NAMALWA (cell line): Measurements from ENCODE around the gene NKAIN2.
"Not testable (repeated sequence)": the region's sequence is repeated elsewhere in the genome, so short reads cannot be mapped to it uniquely, and the experiment has no call there.

ENCODE experiments used
- DNase-seq: peaks from one replicate; pipeline ENCODE4 v3.0.0-alpha.2; 2015; ENCODE audit warnings: low spot score

NKAIN2 gene

DNA sequence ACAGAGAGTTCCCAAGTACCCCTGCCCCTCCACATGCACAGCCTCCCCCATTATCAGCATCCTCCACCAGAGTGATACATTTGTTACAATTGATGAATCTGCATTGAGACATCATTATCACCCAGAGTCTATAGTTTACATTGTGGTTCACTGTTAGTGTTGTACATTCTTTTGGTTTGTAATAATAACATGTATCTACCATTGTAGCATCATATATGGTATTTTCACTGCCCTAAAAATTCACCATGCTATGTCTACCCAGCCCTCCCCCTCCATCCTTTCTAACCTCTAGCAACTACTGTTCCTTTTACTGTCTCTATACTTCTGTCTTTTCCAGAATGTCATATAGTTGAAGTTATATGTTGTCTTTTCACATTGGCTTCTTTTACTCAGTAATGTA lies 884.7 kb downstream of the NKAIN2 start:
- DNase-seq, result no peak

DNA sequence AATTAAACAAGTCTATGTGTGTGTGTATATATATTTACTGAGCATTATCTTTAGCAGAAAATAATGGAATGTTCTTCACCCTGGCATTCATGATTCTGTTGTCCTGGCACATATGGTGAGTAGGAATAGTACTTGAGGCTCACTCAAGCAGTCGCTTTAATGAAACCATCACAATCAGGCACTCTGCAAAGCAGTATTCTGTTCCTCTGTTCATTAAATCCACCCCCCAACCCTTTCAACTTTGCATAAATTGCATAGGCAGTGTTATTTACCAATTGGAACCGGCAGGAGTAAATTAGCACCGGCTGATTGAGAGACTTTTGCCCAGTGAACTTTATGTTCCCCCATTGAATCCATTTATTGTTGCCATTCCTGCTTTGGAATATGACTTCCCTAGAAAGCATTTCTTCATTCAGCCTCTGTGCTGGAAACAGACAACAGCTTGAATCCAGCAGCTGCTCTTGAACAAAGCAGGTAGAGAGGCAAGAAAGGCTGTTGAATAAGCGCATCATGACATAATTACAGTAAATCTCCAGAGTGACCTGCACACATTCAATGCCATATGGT lies 890.6 kb downstream of the NKAIN2 start:
- DNase-seq, result no peak

DNA sequence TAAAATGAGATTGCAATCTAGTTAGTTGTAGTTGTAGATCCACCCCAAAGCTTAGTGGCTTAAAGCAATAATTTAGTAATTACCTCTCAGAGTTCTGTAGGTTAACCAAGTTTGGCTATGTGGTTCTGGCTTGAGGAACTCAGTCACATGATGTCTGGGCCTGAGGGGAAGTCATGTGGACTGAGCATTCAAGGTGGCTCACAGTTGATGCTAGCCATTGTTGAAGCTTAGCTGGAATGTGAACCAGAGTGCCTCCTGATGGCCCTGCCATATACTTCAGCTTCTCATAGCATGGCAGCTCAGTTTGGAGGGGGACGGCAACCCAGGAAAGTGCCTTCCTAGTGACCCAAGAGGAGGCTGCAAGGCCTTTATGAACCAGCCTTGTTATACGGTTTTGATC lies 895.4 kb downstream of the NKAIN2 start:
- no peak for DNase-seq

- no peak for DNase-seq
Observed at GRCh38 chr6:124703541-124703940, 899.9 kb downstream of the NKAIN2 start.

GRCh38 chr6:124712532-124712931 lies 908.9 kb downstream of the NKAIN2 start:
- not testable (repeated sequence) for DNase-seq

DNA sequence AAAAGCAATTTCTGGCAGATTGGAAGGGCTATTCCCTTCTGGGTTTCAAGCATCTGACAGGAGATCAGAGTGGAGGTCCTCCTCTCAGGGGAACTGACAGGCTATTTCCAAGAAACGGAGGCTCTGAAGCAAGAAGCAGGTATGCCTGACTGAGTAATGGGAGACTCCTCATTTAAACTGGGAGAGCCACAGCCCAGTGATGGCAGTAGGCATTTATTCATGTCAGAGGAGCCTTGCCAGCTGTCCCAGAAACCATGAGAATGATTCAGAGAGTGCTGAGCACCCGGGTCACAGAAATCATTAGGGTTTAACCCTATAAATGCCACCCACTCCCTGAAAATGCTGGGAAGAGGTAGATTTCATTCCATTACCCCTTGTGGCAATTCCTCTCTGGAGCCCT lies 911.1 kb downstream of the NKAIN2 start:
- no peak for DNase-seq

DNA sequence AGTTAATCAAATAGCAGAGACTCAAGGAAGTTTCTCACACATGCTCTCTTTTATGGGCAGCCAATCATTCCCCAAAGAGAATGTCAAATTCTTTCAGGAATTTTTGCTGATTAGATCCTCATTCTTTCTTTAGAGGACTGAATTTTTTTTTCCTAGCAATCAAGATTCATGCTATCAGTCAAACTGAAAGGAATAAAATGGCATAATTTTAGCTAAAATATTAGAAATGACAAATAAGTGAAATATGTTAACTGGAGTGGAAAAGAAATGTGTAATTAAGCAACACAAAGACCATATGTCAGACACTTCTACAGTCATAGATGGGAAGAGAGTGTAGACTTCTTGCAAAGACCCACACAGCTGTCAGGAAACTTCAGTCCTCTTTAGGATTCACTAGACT lies 916.2 kb downstream of the NKAIN2 start:
- no peak for DNase-seq

DNA sequence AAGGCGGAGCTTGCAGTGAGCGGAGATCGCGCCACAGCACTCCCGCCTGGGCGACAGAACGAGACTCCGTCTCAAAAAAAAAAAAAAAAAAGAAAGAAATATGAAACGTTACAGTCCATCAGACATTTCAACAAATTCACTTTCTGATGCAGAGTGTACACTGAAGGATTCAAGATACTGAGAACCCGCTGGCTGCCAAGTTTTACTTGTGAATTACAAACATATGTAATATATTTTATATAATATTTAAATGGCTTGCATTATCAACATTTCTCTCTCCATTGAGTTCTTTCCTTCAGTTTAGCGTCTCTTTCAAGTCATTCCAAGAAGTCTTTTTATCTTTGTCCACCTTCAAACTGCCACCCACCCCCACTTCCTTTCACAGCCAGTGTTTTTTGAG lies 917.7 kb downstream of the NKAIN2 start:
- no peak for DNase-seq

- DNase-seq, result no peak
Observed at GRCh38 chr6:124722141-124722878, 918.6 kb downstream of the NKAIN2 start.

DNA sequence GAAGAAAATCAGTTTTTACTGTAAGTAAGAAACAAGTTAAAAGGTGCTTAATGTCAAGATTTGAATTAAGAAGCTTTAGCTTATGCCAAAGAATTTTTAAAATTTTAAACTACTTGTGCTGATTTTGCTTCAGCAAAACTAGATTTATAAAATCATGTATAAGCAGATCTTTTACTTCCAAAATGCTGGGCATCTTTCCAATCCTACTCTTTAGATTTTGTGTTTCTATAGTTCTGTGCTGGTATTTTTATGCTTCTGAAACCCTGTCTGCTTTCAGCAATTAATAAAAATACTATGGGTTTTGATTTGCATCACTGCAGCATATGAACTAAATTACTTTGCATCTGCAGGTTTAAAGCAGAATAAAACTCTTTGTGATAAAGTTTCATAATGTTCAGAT lies 920.0 kb downstream of the NKAIN2 start:
- DNase-seq, result no peak

GRCh38 chr6:124737804-124738203 lies 934.1 kb downstream of the NKAIN2 start:
- not testable (repeated sequence) for DNase-seq

- DNase-seq, result no peak
Observed at GRCh38 chr6:124738482-124738881, 934.8 kb downstream of the NKAIN2 start.

DNA sequence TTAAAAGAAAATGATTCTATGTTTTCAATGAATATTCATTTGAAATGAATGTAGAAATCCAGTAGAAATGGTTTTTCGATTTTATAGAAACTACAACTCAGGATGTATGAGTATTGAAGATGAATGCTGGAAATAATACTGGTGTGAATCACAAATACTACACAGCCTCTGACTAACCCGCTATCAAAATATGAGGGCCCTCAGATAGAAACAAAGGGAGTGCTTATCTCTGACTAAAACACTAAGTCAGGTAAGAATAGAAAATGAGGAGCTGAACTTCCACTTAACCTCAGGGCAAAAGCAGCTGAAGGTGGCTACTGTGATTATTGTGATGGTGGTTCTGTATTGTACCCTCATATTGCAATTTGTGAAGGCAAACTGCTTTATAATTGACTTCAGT lies 937.7 kb downstream of the NKAIN2 start:
- no peak for DNase-seq

GRCh38 chr6:124742971-124743370 lies 939.3 kb downstream of the NKAIN2 start:
- DNase-seq, result no peak

DNA sequence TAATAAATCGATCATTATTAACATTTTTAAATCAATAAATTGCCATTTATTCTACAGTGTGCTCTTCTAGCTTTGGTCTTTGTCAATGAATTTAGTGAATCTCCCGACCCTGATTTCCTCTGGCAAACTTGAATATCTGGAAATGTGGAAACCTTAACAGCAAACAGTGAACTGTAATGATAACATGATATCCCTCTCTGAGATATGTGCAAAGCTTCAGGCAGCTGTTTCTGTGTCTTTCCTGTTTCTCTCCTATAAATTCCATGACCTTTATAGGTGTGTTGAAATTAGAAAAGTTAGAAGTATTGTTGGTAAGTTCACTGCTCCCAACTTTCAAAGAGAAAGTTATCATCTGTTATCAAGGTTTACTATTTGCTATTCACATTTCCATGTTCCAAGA lies 939.8 kb downstream of the NKAIN2 start:
- no peak for DNase-seq

GRCh38 chr6:124747349-124747748 lies 943.7 kb downstream of the NKAIN2 start:
- DNase-seq, result no peak

GRCh38 chr6:124748778-124749177 lies 945.1 kb downstream of the NKAIN2 start:
- no peak for DNase-seq

DNA sequence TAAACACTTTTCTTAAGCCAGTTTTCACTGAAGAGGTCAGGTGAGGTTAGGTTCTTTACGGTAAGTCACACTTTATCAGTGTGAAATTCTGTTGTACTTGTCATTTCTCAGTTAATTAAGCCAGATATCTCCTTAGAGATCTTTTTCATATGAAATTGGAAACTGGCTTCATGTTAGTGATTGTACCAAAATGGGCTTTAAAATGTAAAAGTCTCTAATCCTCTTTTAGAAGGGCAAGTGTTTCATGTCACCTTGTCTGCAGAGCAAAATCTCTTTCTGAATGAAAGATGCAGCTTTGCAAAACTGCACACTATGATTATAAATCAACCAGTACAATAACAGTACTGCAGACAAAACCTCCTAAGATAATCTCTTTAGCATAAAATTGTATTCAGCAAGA lies 949.3 kb downstream of the NKAIN2 start:
- DNase-seq, result no peak

DNA sequence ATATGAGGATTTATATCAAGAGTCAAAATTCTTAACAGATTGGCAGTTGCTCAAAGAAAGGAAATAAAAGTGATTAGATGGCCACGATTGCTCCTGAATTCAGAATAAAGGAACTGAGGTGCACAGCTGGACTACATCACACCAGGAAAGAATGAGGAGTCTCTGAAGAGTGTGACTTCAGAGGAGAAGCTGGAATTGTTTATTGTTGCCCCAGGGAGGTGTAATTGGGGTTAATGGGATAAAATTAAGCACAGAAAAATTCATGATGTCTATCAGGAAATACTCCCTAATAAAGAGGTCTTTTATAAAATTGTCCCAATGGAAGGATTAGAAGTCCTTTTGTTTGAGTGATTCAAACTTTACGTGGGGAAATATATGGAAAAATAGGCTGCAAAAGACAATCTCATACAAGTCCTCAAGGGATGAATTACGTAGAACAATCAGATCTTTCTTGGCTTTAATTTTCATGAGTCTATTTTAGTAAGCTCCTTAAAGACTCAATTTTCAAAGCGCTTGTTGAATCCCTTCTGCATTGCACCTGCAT lies 950.0 kb downstream of the NKAIN2 start:
- DNase-seq, result no peak

- DNase-seq, result no peak
Observed at GRCh38 chr6:124755321-124755720, 951.7 kb downstream of the NKAIN2 start.

DNA sequence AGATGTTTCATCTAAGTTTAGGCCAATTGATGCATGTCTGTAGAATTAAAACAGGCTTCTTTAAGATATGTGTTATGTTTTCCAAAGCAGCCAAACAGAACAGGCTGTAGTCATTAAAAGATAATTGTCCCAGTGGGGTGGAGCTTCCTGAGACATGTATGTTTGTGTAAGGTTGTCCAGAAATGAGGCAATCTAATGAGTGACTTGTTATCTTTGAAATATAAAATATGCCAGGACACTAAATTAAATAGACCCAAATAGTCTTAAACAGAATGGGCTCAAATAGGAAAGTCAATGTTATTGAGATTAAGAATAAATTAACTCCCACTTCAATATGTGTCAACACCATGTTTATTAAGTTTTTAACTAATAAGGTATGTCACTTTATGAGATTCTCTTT lies 953.9 kb downstream of the NKAIN2 start:
- no peak for DNase-seq

DNA sequence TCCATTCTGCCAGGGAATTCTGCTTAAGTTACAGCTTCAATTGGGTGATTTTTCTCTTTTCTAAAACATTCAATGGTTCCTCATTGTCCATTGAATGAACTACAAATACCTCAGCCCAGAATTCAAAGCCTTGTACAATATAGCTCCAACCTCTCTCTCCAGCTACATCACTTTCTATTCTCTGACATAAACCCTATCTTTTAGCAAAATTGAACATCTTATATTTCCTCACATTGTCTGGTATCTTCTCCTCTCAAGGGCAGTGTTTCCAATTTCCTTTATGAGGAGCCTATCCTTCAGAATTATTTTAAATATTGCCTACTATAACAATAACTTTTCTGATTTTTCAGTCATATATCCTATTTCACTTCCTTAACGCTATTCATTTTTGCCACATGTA lies 955.0 kb downstream of the NKAIN2 start:
- no peak for DNase-seq

DNA sequence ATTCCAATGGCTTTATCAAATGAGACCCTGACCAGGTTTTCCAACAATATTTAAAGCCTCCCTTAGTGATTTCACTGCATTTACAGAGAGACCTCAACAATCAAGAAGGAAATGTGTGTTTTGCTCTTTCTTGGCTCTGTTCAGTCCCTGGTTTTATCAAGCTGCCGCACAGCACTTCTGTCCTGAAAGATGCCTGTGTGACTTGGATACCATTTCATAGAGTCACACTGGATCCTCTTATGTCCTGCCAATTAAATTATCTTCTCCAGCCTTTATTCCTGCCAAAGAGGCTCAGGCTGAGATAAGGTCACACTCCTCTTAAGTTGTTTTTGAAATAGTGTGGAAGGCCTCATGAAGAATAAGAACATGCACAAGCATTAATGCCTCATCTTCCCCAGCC lies 961.6 kb downstream of the NKAIN2 start:
- DNase-seq, result no peak

GRCh38 chr6:124768224-124768623 lies 964.6 kb downstream of the NKAIN2 start:
- no peak for DNase-seq
